HepG2 (cell line): ENCODE results near the gene IL1R1. TPM values are rescaled to one million over a fixed set of nuclear protein-coding genes. Genes with fewer than 3 reads are reported as not detected.

Source experiments
- ARID2 ChIP-seq: sonication (generic); formaldehyde crosslinking; IDR thresholded peaks from 2 replicates; pipeline ENCODE4 v1.8.1; 2022; ENCODE audit warnings: mild to moderate bottlenecking, missing genetic modification reagents, borderline replicate concordance
- FOXC1 ChIP-seq: sonication (generic); formaldehyde crosslinking; IDR thresholded peaks from 2 replicates; pipeline ENCODE4 v1.8.0; 2022; ENCODE audit warnings: mild to moderate bottlenecking, missing genetic modification reagents, borderline replicate concordance
- GABPB1 ChIP-seq: IDR thresholded peaks from 2 replicates; pipeline ENCODE4 v1.6.1; 2016; ENCODE audit warnings: mild to moderate bottlenecking, missing genetic modification reagents, moderate library complexity, missing compliant biosample characterization
- HOXA7 ChIP-seq: sonication (generic); formaldehyde crosslinking; IDR thresholded peaks from 2 replicates; pipeline ENCODE4 v1.8.1; 2022; ENCODE audit warnings: mild to moderate bottlenecking, missing genetic modification reagents, moderate library complexity
- JUND ChIP-seq: sonication (generic); formaldehyde crosslinking; IDR thresholded peaks from 2 replicates; pipeline ENCODE4 v1.8.0; 2022; ENCODE audit warnings: mild to moderate bottlenecking, missing genetic modification reagents
- KLF6 ChIP-seq: IDR thresholded peaks from 2 replicates; pipeline ENCODE4 v1.8.0; 2016; ENCODE audit warnings: missing biosample characterization, missing genetic modification reagents
- MAZ ChIP-seq, 2 experiments: sonication (generic) in 1 of 2; formaldehyde crosslinking in 1 of 2; IDR thresholded peaks; 2 replicates each; pipeline versions ENCODE4 v1.5.0 to v1.6.1; 2012 to 2020; ENCODE audit warnings: low read depth in 2 of 2, mild to moderate bottlenecking in 2 of 2, borderline replicate concordance in 1 of 2, improper control_type of control experiment in 1 of 2, low read length in 1 of 2, missing genetic modification reagents in 1 of 2, moderate library complexity in 1 of 2
- NR0B2 ChIP-seq: sonication (generic); formaldehyde crosslinking; IDR thresholded peaks from 2 replicates; pipeline ENCODE4 v1.4.0; 2020; ENCODE audit warnings: mild to moderate bottlenecking, missing genetic modification reagents
- PCBP1 ChIP-seq: fragments of 200-400 bp; formaldehyde crosslinking; IDR thresholded peaks from 2 replicates; pipeline ENCODE4 v1.6.1; 2017; ENCODE audit warnings: mild to moderate bottlenecking, low read depth, low read length, borderline replicate concordance
- SNAI1 ChIP-seq: sonication (generic); formaldehyde crosslinking; IDR thresholded peaks from 2 replicates; pipeline ENCODE4 v1.5.0; 2020; ENCODE audit warnings: mild to moderate bottlenecking, missing genetic modification reagents, borderline replicate concordance
- TEAD2 ChIP-seq: sonication (generic); formaldehyde crosslinking; IDR thresholded peaks from 2 replicates; pipeline ENCODE4 v1.9.0; 2021; ENCODE audit warnings: missing genetic modification reagents
- ZNF329 ChIP-seq: sonication (generic); formaldehyde crosslinking; IDR thresholded peaks from 2 replicates; pipeline ENCODE4 v1.9.0; 2021; ENCODE audit warnings: low read depth, mild to moderate bottlenecking, missing genetic modification reagents
- ZNF652 ChIP-seq: IDR thresholded peaks from 2 replicates; pipeline ENCODE4 v1.6.1; 2016; ENCODE audit warnings: low read depth, borderline replicate concordance
- polyA plus RNA-seq, 8 experiments: library from polyadenylated mRNA; depleted of rRNA in 3 of 8; stranded (reverse) in 7 of 8; unstranded in 1 of 8; fragments of >200 nt; fragmentation: Illumina TruSeq in 4 of 8; extraction: Trizol in 4 of 8; gene quantifications; 2 replicates each; pipeline versions ENCODE4 v1.2.1 to v1.2.3, GENCODE V29; 2011 to 2016; ENCODE audit warnings: low read depth in 4 of 8, missing spikeins in 1 of 8, mixed read lengths in 1 of 8; ENCODE audit not compliant: insufficient read depth in 1 of 8
- total RNA-seq, 5 experiments: library from RNA; depleted of rRNA; stranded (reverse); fragments of >200 nt; fragmentation: Illumina TruSeq; extraction: Trizol; gene quantifications; 2 replicates each; pipeline ENCODE4 v1.2.3, GENCODE V29; 2016; ENCODE audit warnings: low read depth in 1 of 5
- TF ChIP-seq, protein P1 (sequence below): sonication (generic); formaldehyde crosslinking; IDR thresholded peaks from 2 replicates; pipeline ENCODE4 v1.4.0; 2020; ENCODE audit warnings: missing genetic modification reagents, borderline replicate concordance
- TF ChIP-seq, protein P2 (sequence below): sonication (generic); formaldehyde crosslinking; IDR thresholded peaks from 2 replicates; pipeline ENCODE4 v1.8.0; 2022; ENCODE audit warnings: mild to moderate bottlenecking, missing genetic modification reagents, moderate library complexity
- TF ChIP-seq, protein P3 (sequence below): sonication (generic); formaldehyde crosslinking; IDR thresholded peaks from 2 replicates; pipeline ENCODE4 v1.4.0; 2020; ENCODE audit warnings: missing genetic modification reagents

The IL1R1 gene
- total and polyA plus RNA-seq, 2 of the 13 experiments (the other 11 are each of a cell fraction or from before 2014, with no cell fraction given), result 38.0 to 93.1 TPM

- TF ChIP-seq KLF6 (no peak; the same call in 1 of the 2 replicates), NR0B2 (no peak), SNAI1 (no peak), HOXA7 (no peak), ZNF329 (CRISPR knock-in tag) (no peak), TEAD2 (CRISPR knock-in tag) (no peak), PCBP1 (no peak), MAZ (IDR thresholded peaks at IDR 0.05; ENCODE audit: borderline replicate concordance, low read depth, low read length) (no peak), MAZ (CRISPR knock-in tag; IDR thresholded peaks at IDR 0.05; ENCODE audit: low read depth) (peak; percentile 66), GABPB1 (CRISPR knock-in tag) (no peak; the same call in 1 of the 2 replicates), ARID2 (peak; percentile 36; the same call in 1 of the 2 replicates), ZNF652 (CRISPR knock-in tag) (peak; percentile 100), JUND (CRISPR knock-in tag) (no peak), FOXC1 (CRISPR knock-in tag) (peak; percentile 62; the same call in 1 of the 2 replicates)
- TF ChIP-seq, protein P1, sequence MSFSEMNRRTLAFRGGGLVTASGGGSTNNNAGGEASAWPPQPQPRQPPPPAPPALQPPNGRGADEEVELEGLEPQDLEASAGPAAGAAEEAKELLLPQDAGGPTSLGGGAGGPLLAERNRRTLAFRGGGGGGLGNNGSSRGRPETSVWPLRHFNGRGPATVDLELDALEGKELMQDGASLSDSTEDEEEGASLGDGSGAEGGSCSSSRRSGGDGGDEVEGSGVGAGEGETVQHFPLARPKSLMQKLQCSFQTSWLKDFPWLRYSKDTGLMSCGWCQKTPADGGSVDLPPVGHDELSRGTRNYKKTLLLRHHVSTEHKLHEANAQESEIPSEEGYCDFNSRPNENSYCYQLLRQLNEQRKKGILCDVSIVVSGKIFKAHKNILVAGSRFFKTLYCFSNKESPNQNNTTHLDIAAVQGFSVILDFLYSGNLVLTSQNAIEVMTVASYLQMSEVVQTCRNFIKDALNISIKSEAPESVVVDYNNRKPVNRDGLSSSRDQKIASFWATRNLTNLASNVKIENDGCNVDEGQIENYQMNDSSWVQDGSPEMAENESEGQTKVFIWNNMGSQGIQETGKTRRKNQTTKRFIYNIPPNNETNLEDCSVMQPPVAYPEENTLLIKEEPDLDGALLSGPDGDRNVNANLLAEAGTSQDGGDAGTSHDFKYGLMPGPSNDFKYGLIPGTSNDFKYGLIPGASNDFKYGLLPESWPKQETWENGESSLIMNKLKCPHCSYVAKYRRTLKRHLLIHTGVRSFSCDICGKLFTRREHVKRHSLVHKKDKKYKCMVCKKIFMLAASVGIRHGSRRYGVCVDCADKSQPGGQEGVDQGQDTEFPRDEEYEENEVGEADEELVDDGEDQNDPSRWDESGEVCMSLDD (CRISPR knock-in tag), result no peak
- TF ChIP-seq, protein P2, sequence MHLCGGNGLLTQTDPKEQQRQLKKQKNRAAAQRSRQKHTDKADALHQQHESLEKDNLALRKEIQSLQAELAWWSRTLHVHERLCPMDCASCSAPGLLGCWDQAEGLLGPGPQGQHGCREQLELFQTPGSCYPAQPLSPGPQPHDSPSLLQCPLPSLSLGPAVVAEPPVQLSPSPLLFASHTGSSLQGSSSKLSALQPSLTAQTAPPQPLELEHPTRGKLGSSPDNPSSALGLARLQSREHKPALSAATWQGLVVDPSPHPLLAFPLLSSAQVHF (CRISPR knock-in tag), result peak; percentile 67; the same call in 1 of the 2 replicates
- TF ChIP-seq, protein P3, sequence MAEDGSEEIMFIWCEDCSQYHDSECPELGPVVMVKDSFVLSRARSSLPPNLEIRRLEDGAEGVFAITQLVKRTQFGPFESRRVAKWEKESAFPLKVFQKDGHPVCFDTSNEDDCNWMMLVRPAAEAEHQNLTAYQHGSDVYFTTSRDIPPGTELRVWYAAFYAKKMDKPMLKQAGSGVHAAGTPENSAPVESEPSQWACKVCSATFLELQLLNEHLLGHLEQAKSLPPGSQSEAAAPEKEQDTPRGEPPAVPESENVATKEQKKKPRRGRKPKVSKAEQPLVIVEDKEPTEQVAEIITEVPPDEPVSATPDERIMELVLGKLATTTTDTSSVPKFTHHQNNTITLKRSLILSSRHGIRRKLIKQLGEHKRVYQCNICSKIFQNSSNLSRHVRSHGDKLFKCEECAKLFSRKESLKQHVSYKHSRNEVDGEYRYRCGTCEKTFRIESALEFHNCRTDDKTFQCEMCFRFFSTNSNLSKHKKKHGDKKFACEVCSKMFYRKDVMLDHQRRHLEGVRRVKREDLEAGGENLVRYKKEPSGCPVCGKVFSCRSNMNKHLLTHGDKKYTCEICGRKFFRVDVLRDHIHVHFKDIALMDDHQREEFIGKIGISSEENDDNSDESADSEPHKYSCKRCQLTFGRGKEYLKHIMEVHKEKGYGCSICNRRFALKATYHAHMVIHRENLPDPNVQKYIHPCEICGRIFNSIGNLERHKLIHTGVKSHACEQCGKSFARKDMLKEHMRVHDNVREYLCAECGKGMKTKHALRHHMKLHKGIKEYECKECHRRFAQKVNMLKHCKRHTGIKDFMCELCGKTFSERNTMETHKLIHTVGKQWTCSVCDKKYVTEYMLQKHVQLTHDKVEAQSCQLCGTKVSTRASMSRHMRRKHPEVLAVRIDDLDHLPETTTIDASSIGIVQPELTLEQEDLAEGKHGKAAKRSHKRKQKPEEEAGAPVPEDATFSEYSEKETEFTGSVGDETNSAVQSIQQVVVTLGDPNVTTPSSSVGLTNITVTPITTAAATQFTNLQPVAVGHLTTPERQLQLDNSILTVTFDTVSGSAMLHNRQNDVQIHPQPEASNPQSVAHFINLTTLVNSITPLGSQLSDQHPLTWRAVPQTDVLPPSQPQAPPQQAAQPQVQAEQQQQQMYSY (CRISPR knock-in tag), result peak; percentile 56; the same call in 1 of the 2 replicates
These were observed 13.4 kb downstream of the IL1R1 start (continued) for GRCh38 chr2:102155703-102156515.
